ENCODE results near the gene MACROD2. TPM values are rescaled to one million over a fixed set of nuclear protein-coding genes. Genes with fewer than 3 reads are reported as not detected.

MACROD2 gene
- total RNA-seq, 4 donors from 2014 or later: 1.8 to 4.8 (median 2.9) TPM

GRCh38 chr20:15609921-15610320 is 1614.6 kb downstream of the MACROD2 start:
- TF ChIP-seq CTCF (IDR thresholded peaks at IDR 0.05) (no peak), POLR2A (IDR thresholded peaks at IDR 0.05) (no peak)
- intact Hi-C loops (cut with DNase I): no loop called here
- Histone ChIP-seq H3K36me3 (no peaks in the 10 kb centered on the region), H3K27ac (no peak overlapping the region), H3K4me1 (no peaks in the 10 kb centered on the region), H3K27me3 (no peaks in the 10 kb centered on the region), H3K9me3 (no peaks in the 10 kb centered on the region), H3K4me3 (no peak overlapping the region)
- 51 to 63% methylated on average over 4 of the region's 4 CpGs for WGBS, 2 donors
- DNase-seq: no peak

- H3K27ac ChIP-seq: no peak overlapping the region
- no peak for TF ChIP-seq POLR2A (IDR thresholded peaks at IDR 0.05)
- no peak for TF ChIP-seq CTCF (IDR thresholded peaks at IDR 0.05)
- H3K4me3 ChIP-seq: no peak overlapping the region
- no peaks in the 10 kb centered on the region for H3K9me3 ChIP-seq
- intact Hi-C loops (cut with DNase I): no loop called here
- DNase-seq: no peak
- H3K4me1 ChIP-seq: no peaks in the 10 kb centered on the region
- WGBS, 2 donors: 63 to 81% methylated on average over 2 of the region's 2 CpGs
- no peaks in the 10 kb centered on the region for H3K27me3 ChIP-seq
- no peaks in the 10 kb centered on the region for H3K36me3 ChIP-seq
These were observed 1615.5 kb downstream of the MACROD2 start for GRCh38 chr20:15610787-15611186.

GRCh38 chr20:15611541-15611940 is 1616.2 kb downstream of the MACROD2 start:
- no peak for DNase-seq
- H3K4me3 ChIP-seq: no peak overlapping the region
- WGBS, 2 donors: 82 to 98% methylated on average over 4 of the region's 4 CpGs
- no peak for TF ChIP-seq POLR2A (IDR thresholded peaks at IDR 0.05)
- no peak for TF ChIP-seq CTCF (IDR thresholded peaks at IDR 0.05)
- H3K4me1 ChIP-seq: no peaks in the 10 kb centered on the region
- H3K9me3 ChIP-seq: no peaks in the 10 kb centered on the region
- H3K27me3 ChIP-seq: no peaks in the 10 kb centered on the region
- intact Hi-C loops (cut with DNase I): no loop called here
- no peak overlapping the region for H3K27ac ChIP-seq
- H3K36me3 ChIP-seq: no peaks in the 10 kb centered on the region

GRCh38 chr20:15612198-15612597 is 1616.9 kb downstream of the MACROD2 start:
- intact Hi-C loops (cut with DNase I): no loop called here
- no peak overlapping the region for H3K27ac ChIP-seq
- TF ChIP-seq POLR2A (IDR thresholded peaks at IDR 0.05) (no peak), CTCF (IDR thresholded peaks at IDR 0.05) (no peak)
- no peak for DNase-seq
- H3K4me3 ChIP-seq: no peak overlapping the region
- H3K27me3 ChIP-seq: no peaks in the 10 kb centered on the region
- WGBS, 2 donors: 84 to 95% methylated on average over 7 of the region's 7 CpGs
- no peaks in the 10 kb centered on the region for H3K36me3 ChIP-seq
- no peaks in the 10 kb centered on the region for H3K9me3 ChIP-seq
- no peaks in the 10 kb centered on the region for H3K4me1 ChIP-seq

GRCh38 chr20:15612769-15613168 is 1617.5 kb downstream of the MACROD2 start:
- Histone ChIP-seq H3K4me3 (no peak overlapping the region), H3K9me3 (no peaks in the 10 kb centered on the region), H3K27me3 (no peaks in the 10 kb centered on the region), H3K27ac (no peak overlapping the region), H3K4me1 (no peaks in the 10 kb centered on the region), H3K36me3 (no peaks in the 10 kb centered on the region)
- TF ChIP-seq POLR2A (IDR thresholded peaks at IDR 0.05): no peak
- no peak for TF ChIP-seq CTCF (IDR thresholded peaks at IDR 0.05)
- intact Hi-C loops (cut with DNase I): no loop called here
- DNase-seq: no peak
- 44 to 65% methylated on average over 1 of the region's 1 CpG for WGBS, 2 donors
